Activated CD4-positive, alpha-beta T cell treated with anti-CD3 and anti-CD28 coated beads for 1 hour (primary cell): Measurements from ENCODE around the gene KCNIP1.

Experiments
- DNase-seq: peaks from one replicate; pipeline ENCODE4 v3.0.0-alpha.2; 2020

The KCNIP1 gene

DNA sequence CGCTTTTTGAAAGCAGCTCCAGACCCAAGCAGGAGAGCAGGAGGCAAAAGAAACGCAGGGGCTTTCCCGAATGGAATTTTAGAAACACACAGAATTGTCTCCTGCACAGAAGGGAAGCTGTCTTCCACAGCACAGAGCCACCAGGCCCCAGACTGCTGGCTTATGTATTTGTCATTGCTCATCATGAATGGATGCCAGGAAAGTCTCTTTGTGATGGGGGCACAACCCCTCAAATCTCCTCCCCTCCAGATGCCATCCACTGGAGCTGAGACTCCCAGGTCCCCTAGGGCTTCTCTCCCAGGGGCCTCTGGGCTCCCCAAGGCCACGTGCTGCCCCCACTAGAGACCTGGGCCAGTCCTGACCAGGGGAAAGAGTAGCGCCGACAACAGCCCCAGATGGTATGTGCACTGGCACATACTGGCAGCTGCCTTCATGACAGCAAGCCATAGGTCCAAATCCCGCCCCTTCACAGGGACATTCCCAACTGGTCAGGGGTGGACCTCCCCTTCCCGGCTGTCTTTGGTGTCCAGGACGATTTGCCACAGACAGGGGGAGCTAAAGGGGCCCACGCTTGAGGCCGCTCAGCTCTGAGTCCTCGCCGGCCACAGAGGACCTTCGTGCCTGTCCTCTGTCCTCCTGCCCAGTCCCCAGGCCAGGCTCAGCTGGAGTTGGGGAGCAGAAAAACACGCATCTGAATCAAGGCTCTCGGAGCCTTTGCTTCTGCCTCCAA lies 127.8 kb downstream of the KCNIP1 start:
- DNase-seq = no peak

DNA sequence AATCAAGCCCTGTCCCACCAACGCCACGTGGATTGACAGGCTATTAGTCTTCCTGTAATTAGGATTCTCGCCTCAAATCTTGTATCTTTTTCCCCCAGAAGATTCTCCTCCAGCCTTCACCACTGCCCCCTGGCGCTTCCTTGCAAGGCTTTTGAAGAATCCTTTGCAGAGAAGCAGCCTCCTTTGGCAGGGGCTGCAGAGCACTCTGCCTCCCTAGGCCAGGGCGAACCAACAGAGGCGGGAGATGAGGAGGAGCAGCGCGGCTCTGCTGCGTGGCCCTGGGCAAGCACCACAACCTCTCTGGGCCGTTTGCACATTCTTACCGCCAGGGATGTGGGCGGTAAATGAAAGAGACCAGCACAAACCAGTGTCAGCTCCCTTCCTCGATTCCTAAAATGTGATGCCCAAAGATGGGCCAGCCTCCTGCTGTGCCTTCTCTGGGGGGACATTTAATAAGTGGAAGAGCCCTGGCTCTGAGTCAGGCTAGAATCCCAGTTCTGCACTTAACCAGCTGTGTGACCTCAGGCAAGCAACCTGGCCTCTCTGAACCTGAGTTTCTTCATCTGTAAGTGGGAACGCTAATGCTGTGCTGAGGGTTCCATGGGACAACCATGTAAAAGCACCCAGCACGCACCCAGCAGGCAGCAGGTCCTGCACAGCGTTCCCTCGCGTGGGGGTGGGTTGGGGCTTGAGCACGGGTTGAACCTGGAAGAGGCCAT lies 128.6 kb downstream of the KCNIP1 start:
- DNase-seq = no peak

DNA sequence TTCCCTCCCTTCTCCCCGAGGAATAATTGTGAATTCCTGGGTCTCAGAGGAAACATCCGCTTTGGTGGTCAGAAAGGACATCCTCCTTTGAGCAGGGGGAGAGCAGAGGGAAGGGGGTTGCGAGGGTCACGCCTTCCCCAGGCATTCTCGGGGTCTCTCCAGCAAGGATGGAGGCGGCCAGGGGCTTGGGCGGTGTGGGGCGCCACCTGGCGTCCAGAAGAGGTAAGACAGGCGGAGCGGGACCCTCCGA lies 129.1 kb downstream of the KCNIP1 start:
- peak; percentile 43 for DNase-seq

DNA sequence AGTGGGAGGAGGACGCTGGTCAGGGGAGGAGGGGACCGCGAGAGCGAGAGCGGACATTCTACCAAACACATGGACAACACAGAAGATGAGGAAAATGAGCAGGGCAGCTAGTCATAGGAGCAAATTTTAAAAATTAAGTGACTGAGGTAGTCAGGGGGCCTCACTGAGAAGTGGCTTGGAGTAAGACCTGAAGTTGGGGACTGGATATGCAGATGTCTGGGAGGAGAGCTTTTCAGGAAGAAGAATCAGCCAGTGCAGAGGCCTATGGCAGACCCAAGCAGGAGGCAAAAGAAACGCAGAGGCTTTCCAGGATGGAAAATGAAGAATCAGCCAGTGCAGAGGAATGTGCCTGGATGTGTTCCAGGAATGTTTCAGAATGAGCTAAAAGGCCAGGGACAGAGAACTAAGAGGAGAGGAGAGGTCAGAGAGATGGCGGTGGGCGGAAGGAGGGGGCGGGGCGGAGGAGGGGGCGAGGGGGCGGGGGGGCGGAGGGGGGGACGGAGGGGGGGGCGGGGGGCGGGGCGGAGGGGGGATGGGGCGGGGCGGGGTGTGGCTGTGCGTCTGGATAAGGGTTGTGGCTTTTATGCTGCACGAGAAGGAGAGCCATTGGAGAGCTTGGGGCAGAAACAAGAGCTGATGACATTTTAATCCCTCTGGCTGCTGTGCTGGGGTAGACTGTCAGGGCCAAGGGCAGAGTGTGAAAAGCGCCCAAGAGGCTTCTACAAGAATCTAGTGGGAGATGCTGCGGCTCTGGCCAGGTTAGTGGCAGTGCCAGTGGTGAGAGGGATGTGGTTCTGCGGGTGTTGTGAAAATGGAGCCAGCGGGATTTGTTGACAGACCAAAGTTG lies 129.6 kb downstream of the KCNIP1 start:
- DNase-seq = no peak

DNA sequence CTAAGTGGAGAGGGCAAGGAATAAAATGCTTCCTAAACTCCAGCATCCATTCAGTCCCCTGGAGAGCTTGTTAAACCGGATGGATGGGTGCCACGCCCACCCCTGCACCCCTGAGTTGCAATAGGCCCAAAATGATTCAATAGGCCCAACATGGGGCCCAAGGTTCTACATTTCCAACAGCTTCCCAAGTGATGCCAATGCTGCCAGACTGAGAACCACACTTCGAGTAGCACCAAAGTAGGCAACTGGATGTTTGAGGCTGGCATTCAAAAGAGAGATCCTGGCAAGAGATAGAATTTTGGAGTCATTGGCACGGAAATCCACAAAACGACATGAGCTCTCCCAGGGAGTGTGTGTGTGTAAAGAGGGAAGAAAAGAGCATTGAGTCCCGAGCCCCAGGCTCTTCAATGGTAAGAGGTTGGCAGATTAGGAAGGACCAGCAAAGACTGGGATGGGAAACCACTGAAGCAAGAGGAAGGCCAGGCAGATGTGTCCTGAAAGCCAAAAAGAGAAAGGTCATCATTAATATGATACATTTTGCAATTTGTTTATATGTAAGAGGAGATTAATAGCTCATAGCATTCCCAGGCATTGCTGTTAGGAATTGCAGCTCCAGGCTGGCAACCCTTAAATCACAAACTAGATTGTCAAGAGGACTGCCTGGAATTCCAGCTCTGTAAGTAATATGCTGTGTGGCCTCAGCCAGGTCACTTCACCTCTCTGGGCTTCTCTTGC lies 130.6 kb downstream of the KCNIP1 start:
- no peak for DNase-seq

DNA sequence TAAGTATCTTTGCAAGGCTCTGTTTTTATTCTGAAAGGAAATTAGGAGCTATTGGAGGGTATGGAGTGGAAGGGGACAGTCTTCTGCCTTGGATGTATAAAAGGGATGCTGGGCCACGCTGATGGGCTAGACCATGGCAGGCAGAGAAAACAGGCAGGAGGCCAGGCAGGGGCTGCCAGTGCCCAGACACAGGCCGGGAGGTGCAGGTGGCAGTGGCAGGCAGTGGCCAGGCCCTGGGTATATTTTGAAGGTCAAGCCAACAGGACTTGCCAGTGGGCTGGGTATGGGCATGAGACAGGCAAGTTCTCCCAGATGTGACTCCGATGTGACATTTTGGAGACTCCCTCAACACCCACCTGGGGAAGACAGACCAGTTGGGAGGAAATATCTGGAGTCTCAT lies 131.9 kb downstream of the KCNIP1 start:
- peak; percentile 0 for DNase-seq

DNA sequence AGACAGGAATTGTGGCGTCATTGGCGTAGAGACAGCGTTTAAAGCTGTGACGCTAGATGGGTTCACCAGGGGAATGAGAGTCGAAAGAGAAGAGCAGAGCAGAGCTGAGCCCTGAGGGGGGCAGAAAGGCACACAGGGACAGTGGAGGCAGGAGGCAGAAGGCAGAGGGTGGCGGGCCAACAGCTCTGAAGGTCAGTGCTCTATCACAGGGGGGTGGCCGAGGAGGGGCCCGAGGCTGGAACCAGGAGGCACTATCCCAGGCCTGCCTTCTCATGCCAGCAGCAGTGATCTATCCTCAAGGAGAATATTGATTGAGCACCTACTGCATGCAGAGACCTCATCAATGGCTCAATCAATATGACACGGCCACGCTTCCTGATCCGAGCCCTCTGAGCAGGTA lies 132.4 kb downstream of the KCNIP1 start:
- peak; percentile 0 for DNase-seq

DNA sequence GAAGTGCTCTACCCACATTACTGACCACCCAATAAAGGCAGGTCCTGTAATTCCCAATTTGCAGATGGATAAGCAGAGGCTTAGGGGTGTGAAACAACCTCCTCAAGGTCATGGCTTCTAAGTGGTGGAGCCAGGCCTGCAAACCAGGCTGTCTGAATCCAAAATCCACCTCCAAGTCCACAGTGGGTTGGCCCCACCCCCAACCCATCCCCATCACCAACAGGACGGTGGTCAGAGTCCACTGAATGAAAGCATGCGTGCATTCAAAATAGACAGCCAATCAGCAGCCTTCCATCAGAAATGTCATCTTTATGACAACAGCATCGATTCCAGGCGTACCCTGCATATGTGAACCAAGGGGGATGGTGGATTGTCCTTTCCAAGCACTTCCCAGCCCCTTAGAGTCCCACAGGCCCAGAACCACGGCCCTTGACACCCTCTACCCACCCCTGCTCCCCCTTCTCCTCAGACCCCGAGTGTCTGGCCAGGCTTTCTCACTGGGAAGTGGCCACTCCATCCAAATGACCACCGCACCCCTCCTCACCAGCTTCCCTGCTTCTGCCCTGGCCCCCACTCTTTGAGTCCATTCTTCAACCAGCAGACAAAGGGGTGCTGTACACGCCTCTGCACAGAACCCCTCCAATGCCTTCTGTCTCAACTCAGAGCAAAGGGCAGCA lies 133.1 kb downstream of the KCNIP1 start:
- no peak for DNase-seq

DNA sequence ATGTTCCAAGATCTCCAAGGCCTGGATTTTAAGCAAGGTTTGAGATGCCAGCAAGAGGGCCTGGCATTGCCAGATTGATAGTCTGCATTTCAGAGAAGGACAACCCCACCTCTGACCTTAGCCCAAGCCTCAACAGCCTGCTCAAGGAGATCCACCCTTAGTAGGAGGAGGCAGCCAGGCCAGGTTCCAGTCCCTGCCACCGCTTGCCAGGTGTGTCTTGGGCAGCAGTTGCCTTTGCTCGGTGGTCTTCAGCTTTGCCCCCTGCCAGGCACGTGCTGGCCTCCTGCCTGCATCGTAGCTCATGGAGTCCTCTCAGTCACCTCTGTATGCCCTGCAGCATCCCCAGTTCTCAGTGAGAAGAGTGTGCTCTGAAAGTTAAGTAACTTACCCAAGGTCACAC lies 134.2 kb downstream of the KCNIP1 start:
- DNase-seq = no peak

DNA sequence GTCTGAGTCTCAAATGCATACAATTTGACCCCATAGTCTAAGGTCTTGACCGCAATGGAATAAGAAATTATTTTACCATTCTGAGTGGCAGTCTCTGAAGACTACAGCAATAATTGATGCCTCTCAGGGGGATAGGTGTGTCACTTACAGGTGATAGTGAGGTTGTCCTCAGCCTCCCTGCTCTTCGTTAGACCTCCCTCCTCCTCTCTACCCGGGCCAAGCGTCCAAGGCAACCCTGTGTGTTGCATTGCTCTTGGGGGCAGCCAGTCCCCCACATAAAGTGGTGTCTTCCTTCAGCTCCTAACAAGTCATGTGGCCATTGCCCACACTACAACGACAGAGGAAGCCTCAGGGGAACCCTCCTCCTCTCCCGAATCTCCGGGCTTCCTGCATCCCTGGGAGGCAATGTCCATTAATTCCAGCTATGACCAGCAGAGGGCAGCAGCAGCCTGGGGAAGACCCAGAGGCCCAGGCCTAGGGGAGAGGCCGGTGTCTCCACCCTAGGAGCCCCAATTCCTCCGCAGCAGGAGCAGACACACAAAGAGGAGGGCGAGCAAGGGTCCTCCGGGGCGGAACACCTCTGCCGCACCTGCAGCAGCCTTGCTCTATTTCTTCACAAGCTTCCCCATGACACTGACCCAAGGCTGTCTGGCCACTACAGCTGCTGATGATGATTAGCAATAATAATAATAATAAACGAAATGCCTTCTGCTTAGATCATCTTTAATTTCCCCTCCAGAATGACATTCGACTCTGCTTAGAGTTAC lies 134.8 kb downstream of the KCNIP1 start:
- DNase-seq = peak; percentile 37

DNA sequence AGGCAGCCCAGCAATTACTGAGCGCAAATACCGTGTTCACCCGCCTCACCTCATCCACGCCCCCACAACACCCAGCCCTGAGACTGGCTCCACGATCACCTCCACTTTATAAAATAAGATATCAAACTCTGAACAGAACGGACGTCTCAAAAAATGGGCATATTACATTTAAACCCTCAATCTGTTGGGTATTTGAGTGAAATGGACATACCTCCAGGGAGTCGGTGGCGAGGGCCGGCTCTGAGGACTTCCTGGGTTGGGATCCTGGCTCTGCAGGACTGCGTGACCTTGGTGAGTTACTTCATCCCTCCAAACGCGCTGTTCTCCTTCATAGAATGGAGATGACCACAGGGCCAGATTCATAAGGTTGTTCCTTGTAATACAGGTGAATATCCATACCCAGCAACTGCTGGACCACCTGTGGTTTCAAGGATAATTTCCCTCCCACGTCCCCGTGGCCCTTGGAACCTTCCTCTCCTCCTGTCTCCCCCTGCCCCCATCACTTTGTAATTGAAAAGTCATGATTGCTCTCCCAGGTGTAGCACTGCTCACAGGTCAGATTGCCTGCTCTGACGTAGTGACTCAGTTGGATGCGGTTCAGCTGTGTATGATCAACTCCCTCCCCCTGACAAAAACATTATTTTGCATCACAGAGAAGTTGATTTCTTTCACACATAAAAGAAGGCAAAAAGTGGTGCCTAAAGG lies 135.6 kb downstream of the KCNIP1 start:
- peak; percentile 2 for DNase-seq

DNA sequence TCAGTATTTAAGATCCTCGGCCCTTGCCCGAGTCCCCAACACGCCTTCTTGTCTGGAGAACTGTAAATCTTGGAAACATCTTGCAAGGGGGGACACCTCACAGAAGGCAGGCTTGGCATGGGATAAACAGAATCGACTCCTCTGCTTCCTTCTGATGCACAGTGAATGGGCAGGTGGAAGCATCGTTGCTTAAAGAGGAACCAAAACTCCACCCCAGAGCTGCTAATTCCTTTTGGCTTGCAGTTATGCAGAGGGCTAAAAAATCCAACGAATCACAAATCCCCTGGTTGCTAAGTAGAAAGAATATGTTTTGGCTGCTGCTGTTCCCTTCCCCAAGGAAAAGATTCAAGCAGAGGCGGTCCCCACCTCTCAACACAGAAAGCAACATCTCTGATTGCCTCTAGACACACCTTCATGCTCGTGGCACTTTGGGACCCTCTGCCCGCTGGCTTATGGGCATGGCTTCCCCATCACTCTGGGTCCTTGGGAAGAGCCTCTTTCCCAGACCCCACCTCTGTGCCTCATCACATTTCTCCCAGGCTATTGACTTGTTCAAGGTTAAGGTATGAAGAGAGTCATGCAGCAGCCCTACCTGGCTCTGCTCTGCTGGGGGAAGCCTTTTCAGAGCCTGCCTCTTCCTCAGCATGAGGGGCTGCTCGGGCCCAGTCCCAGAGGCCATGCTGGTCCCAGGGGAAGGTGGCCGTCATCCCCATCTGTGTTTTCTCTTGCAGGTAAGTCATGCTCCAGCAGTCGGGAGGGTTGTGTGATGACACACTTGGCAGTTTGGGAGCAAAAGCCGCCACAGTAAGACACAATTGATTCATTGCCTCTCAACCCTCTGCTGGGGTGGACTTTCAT lies 137.1 kb downstream of the KCNIP1 start:
- DNase-seq = no peak

DNA sequence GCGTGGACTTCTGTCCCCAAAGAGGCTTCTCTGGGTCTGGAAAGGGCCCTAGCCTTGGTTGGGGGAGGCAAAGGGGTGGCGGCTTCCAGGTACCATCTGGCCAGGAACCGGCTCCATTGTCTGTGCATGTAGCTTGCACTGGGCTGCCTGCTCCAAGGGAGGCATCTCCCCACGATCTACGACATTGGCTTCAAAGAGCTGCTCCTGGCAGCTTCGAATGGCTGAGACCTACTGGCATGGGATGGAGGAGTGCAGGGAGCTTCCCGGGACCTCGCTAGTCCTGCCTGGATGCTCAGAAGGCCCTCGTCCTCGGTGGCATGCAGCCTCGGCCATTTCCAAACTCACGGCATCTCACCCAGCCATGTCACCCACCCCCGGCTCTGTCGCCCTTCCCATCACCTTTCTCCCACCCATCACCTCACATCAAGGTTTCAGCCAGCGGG lies 137.8 kb downstream of the KCNIP1 start:
- no peak for DNase-seq

DNA sequence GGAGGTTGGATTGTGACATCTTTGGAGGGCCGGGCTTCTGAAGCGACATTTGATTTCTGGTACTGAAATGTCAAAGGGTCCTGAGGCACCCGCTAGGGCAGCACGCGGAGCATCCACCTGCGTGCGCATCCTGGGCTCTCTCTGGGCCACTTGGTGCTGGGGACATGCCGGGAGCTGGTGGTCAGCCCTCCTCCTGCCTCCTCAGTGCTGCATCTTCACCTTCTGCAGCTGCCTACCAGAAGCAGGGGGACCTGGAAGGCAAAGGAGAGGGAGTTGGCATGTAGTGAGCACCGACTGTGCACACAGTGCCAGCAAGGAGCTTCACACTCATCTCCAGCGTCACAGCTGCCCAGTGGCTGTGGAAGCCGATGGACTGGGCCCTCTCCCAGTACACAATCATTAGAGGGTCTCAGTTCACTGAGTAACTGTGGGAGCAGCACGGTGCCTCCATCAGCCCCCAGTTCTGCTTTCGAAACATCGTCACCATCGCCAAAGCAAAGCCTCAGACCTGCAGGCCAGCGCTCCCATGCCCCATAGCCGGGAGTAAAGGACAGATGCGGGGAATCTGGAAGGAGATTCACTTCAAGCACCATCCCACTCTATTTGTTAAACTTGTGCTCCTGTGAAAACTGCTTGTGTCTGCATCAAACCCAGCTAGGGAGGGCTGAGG lies 138.4 kb downstream of the KCNIP1 start:
- DNase-seq = no peak

DNA sequence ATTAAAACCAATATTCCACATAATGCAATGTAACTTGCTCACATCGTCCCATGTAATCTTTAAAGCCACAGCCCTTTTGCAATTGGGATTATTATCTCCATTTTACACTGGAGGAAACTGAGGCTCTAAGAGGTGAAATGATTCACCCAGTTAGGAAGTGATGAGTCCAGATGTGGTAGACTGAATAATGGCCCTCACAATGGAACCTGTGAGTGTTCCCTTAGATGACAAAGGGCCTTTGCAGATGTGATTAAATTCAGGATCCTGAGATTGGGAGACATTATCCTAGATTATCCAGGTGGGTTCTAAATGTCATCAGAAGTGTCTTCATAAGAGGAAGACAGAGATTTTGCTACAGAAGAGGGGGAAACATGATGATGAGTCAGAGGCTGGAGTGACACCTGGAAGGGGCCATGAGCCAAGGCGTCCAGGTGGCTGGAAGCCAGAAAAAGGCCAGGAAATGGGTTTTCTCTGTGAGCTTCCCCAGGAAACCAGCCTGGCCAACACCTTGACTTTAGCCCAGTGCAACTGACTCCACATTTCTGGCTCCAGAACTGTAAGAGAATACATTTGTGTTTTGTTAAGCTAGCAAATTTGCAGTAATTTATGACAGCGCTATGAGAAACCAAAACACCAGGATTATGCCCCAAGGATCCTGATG lies 139.1 kb downstream of the KCNIP1 start:
- no peak for DNase-seq

DNA sequence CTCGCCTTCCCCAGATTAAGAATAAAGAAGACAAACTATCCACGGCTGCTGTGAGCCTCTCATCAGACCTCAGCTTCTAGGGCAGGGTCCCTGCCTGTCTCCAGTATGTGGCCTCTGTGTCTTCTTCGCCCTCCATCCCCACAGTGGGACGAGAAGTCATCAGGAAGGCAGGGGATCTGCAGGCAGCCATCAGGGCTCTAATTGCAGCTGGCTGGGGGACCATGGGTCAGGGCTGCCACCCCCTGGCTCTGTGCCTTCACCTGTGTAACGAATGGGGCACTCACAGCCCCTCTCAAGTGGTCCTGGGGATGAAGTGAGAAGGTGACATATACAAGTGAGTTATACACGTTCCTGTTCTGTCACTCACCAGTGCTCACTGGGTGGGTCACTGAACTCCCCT lies 139.8 kb downstream of the KCNIP1 start:
- DNase-seq = no peak

DNA sequence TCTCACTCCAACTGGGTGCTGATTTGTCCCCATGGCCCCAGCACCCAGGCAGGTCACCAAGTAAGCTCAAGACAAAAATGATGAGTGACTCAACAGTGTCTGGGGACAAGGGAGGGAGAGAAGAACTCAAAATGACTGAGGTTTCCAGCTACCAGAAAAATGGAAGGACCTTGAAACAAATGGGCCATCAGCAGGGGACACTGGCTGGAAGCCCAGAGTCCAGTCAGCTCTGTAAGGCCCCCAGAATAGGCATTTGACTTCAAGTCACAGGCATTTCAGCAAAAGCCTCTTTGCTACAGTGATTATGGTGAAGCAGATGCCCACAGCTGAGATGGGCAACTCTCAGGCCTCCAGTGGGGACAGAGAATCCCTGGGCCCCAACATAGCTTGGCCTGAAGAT lies 140.7 kb downstream of the KCNIP1 start:
- DNase-seq = no peak

DNA sequence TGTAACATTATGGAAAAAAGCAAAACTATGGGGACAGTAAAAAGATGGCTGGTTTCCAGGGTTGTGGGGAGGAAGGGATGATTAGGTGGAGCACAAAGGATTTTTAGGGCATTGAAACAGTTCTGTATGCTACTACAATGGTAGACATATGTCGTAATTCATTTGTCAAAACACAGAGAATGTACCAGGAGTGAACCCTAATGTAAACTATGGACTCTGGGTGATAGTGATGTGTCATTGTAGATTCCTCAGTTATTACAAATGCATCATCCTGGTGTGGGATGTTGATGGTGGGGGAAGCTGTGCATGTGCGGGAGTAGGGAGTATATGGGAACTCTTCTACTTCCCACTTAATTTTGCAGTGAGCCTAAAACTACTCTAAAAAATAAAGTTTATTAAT lies 144.7 kb downstream of the KCNIP1 start:
- DNase-seq = no peak

DNA sequence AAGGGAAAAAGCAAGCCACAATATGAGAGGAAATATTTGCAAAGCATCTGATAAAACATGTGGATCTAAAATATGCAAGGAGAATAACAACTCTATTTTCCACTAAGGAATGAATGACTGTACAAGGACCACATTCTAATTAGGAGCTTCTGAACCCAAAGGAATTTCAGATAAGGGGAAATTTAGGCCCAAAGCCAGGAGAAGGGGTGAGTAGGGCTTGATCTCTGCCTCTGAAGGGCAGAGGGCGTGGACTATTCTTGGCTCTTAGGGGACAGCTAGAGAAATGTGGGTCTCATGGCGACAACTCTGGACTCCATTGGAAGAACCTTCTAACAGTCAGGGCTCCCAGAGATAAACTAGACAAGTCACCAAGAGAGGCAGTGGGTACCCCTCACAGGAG lies 147.0 kb downstream of the KCNIP1 start:
- no peak for DNase-seq
